ENCODE measurements around the gene KIF4B. TPM values are rescaled to one million over a fixed set of nuclear protein-coding genes. Genes with fewer than 3 reads are reported as not detected.

Gene KIF4B
- polyA plus RNA-seq, 1 of the 3 experiments (the other 2 are of a cell fraction), result 0.02 TPM

DNA sequence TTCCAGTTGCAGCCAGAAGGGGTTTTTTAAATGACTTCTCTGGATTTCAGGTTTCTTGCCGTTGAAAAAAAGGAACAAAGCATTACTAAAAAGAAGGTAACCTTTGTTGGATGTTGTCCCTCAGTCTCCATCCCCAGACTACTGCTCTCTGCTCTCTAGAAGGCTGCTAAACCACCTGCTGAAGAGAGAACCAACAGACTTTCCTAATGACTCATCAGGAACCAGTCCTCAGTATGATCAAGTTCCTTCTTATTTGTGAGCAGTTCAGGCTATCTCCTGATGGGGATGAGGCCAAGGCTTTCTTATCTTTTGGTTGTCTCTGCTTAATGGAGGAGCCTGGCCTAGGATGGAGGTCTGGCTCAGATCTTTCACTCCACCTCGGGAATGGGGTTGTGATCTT is 4.1 kb downstream of the KIF4B start:
- no peak for DNase-seq
- Histone ChIP-seq H3K9me3 (no peaks in the 10 kb centered on the region), H3K79me2 (ENCODE audit: insufficient read depth) (no peaks in the 10 kb centered on the region), H3K27ac (ENCODE audit: low read depth in 2 of 2, low read length in 1 of 2) (no peak overlapping the region), H3F3A (replicated peaks; ENCODE audit: insufficient read depth) (no peaks in the 10 kb centered on the region), H3K4me3 (ENCODE audit: low read depth in 2 of 2, low read length in 1 of 2) (no peak overlapping the region), H3K4me2 (no peak overlapping the region), H3K27me3 (ENCODE audit: insufficient read depth) (no peaks in the 10 kb centered on the region), H3K36me3 (replicated peaks in 1 of 2; ENCODE audit: control insufficient read depth in 1 of 2, insufficient read depth in 2 of 2, low read length in 1 of 2) (no peaks in the 10 kb centered on the region), H4K20me1 (ENCODE audit: insufficient read depth) (no peaks in the 10 kb centered on the region), H3K9ac (no peak overlapping the region), H3K4me1 (ENCODE audit: control insufficient read depth in 1 of 2, insufficient read depth in 2 of 2, low read depth in 1 of 2, low read length in 1 of 2) (no peaks in the 10 kb centered on the region), H3K9me2 (no peaks in the 10 kb centered on the region), H2AFZ (ENCODE audit: low read depth) (no peak overlapping the region)
- TF ChIP-seq, protein P1, sequence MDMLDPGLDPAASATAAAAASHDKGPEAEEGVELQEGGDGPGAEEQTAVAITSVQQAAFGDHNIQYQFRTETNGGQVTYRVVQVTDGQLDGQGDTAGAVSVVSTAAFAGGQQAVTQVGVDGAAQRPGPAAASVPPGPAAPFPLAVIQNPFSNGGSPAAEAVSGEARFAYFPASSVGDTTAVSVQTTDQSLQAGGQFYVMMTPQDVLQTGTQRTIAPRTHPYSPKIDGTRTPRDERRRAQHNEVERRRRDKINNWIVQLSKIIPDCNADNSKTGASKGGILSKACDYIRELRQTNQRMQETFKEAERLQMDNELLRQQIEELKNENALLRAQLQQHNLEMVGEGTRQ (IDR thresholded peaks at IDR 0.05; ENCODE audit: borderline replicate concordance, low read depth, low read length), result no peak
- CTCF ChIA-PET, result interaction anchor here (0.9 kb wide), 1 partner anchor 16 kb away, joined by 3 read pairs; no protein-coding TSS in a partner anchor
- POLR2A ChIA-PET, result no interaction called here
- WGBS (ENCODE audit: low lambda C conversion rate), result 4% methylated on average over 2 of the region's 2 CpGs

DNA sequence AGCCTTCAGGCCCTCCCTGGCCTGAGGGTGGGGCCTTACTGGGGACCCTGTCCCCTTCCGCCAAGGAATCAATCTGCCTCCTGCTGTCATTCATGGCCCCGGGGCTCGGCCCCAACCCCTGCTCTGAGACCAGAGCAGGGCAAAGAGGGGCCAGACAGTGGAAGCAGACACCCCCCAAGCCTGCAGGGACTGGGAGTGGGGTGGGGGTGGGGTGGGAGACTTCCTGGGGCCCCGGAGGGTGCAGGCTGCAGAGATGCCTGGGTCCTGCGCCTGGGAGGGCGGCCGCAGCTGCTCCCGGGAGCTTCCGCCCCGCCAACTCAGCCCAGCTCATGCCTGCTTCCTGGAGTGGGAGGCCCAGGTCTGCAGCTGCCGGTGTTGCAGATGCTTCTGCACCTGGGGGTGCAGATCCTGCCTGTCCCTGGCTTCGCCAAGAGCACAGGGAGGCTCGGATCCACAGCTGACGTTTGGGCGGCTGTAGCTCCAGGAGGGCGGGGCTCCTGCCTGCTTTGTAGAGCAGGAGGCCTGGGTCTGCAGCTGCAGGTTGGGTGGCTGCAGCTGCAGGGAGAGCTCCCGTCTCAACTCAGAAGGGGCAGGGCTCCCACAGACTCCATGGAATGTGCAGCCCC is 6.2 kb downstream of the KIF4B start:
- DNase-seq, result no peak
- no peak overlapping the region for H3K4me3 ChIP-seq (ENCODE audit: low read depth in 2 of 2, low read length in 1 of 2)
- ChIA-PET POLR2A (no interaction called here), CTCF (no interaction called here)
- no peaks in the 10 kb centered on the region for H3K9me3 ChIP-seq
- H3K27ac ChIP-seq (ENCODE audit: low read depth in 2 of 2, low read length in 1 of 2), result no peak overlapping the region
- H3K9me2 ChIP-seq, result no peaks in the 10 kb centered on the region
- no peaks in the 10 kb centered on the region for H3K79me2 ChIP-seq (ENCODE audit: insufficient read depth)
- no peaks in the 10 kb centered on the region for H3K27me3 ChIP-seq (ENCODE audit: insufficient read depth)
- no peaks in the 10 kb centered on the region for H3K4me1 ChIP-seq (ENCODE audit: control insufficient read depth in 1 of 2, insufficient read depth in 2 of 2, low read depth in 1 of 2, low read length in 1 of 2)
- 10% methylated on average over 3 of the region's 17 CpGs for WGBS (ENCODE audit: low lambda C conversion rate)
- H3K36me3 ChIP-seq (replicated peaks in 1 of 2; ENCODE audit: control insufficient read depth in 1 of 2, insufficient read depth in 2 of 2, low read length in 1 of 2), result no peaks in the 10 kb centered on the region
- no peaks in the 10 kb centered on the region for H3F3A ChIP-seq (replicated peaks; ENCODE audit: insufficient read depth)
- H4K20me1 ChIP-seq (ENCODE audit: insufficient read depth), result no peaks in the 10 kb centered on the region
- no peak overlapping the region for H3K9ac ChIP-seq
- no peak overlapping the region for H3K4me2 ChIP-seq
- no peak overlapping the region for H2AFZ ChIP-seq (ENCODE audit: low read depth)
- TF ChIP-seq, protein P2, sequence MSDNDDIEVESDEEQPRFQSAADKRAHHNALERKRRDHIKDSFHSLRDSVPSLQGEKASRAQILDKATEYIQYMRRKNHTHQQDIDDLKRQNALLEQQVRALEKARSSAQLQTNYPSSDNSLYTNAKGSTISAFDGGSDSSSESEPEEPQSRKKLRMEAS (IDR thresholded peaks at IDR 0.05; ENCODE audit: low read depth), result no peak
- TF ChIP-seq MEF2A (IDR thresholded peaks at IDR 0.05; ENCODE audit: borderline replicate concordance, low read depth) (no peak), TAF1 (IDR thresholded peaks at IDR 0.05; ENCODE audit: borderline replicate concordance, low read depth, low read length) (no peak), FOXM1 (IDR thresholded peaks at IDR 0.05; ENCODE audit: low read depth) (no peak), FOSL2 (IDR thresholded peaks at IDR 0.05; ENCODE audit: borderline replicate concordance, low read depth) (no peak), CHD2 (IDR thresholded peaks at IDR 0.05; ENCODE audit: low read length, partially characterized antibody) (no peak), NFIC (IDR thresholded peaks at IDR 0.05; ENCODE audit: borderline replicate concordance) (no peak), SIN3A (IDR thresholded peaks at IDR 0.05; ENCODE audit: borderline replicate concordance, low read depth, low read length) (no peak), FOXJ3 (CRISPR knock-in tag; IDR thresholded peaks at IDR 0.05) (no peak), RXRA (IDR thresholded peaks at IDR 0.05; ENCODE audit: borderline replicate concordance, low read depth) (no peak), GATA2 (CRISPR knock-in tag; IDR thresholded peaks at IDR 0.05) (no peak), GABPA (IDR thresholded peaks at IDR 0.05; ENCODE audit: low read depth) (no peak), YY1 (IDR thresholded peaks at IDR 0.05; ENCODE audit: low read depth) (no peak), EZH2phosphoT487 (IDR thresholded peaks at IDR 0.05; ENCODE audit: borderline replicate concordance, low read depth) (no peak), MXI1 (IDR thresholded peaks at IDR 0.05; ENCODE audit: low read depth, low read length) (no peak)
- TF ChIP-seq, protein P3, sequence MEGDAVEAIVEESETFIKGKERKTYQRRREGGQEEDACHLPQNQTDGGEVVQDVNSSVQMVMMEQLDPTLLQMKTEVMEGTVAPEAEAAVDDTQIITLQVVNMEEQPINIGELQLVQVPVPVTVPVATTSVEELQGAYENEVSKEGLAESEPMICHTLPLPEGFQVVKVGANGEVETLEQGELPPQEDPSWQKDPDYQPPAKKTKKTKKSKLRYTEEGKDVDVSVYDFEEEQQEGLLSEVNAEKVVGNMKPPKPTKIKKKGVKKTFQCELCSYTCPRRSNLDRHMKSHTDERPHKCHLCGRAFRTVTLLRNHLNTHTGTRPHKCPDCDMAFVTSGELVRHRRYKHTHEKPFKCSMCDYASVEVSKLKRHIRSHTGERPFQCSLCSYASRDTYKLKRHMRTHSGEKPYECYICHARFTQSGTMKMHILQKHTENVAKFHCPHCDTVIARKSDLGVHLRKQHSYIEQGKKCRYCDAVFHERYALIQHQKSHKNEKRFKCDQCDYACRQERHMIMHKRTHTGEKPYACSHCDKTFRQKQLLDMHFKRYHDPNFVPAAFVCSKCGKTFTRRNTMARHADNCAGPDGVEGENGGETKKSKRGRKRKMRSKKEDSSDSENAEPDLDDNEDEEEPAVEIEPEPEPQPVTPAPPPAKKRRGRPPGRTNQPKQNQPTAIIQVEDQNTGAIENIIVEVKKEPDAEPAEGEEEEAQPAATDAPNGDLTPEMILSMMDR (IDR thresholded peaks at IDR 0.05), result no peak
- TF ChIP-seq, protein P4, sequence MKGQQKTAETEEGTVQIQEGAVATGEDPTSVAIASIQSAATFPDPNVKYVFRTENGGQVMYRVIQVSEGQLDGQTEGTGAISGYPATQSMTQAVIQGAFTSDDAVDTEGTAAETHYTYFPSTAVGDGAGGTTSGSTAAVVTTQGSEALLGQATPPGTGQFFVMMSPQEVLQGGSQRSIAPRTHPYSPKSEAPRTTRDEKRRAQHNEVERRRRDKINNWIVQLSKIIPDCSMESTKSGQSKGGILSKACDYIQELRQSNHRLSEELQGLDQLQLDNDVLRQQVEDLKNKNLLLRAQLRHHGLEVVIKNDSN (IDR thresholded peaks at IDR 0.05; ENCODE audit: borderline replicate concordance, low read depth), result no peak
- TF ChIP-seq, protein P5, sequence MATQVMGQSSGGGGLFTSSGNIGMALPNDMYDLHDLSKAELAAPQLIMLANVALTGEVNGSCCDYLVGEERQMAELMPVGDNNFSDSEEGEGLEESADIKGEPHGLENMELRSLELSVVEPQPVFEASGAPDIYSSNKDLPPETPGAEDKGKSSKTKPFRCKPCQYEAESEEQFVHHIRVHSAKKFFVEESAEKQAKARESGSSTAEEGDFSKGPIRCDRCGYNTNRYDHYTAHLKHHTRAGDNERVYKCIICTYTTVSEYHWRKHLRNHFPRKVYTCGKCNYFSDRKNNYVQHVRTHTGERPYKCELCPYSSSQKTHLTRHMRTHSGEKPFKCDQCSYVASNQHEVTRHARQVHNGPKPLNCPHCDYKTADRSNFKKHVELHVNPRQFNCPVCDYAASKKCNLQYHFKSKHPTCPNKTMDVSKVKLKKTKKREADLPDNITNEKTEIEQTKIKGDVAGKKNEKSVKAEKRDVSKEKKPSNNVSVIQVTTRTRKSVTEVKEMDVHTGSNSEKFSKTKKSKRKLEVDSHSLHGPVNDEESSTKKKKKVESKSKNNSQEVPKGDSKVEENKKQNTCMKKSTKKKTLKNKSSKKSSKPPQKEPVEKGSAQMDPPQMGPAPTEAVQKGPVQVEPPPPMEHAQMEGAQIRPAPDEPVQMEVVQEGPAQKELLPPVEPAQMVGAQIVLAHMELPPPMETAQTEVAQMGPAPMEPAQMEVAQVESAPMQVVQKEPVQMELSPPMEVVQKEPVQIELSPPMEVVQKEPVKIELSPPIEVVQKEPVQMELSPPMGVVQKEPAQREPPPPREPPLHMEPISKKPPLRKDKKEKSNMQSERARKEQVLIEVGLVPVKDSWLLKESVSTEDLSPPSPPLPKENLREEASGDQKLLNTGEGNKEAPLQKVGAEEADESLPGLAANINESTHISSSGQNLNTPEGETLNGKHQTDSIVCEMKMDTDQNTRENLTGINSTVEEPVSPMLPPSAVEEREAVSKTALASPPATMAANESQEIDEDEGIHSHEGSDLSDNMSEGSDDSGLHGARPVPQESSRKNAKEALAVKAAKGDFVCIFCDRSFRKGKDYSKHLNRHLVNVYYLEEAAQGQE (IDR thresholded peaks at IDR 0.05; ENCODE audit: low read depth, low read length), result no peak
